Endothelial cell of umbilical vein (primary cell): ENCODE results near the gene KIAA1958.

Experiments
- CTCF ChIP-seq, 2 donors: IDR thresholded peaks; 1 replicate in 1 of 2; 2 replicates in 1 of 2; pipeline ENCODE4 v1.5.1; 2011; ENCODE audit warnings: low read length in 2 of 2, mild to moderate bottlenecking in 2 of 2, moderate library complexity in 2 of 2, control low read depth in 1 of 2, inconsistent platforms in 1 of 2, low read depth in 1 of 2; ENCODE audit not compliant: insufficient read depth in 1 of 2; ENCODE audit errors: extremely low read depth in 1 of 2
- FOS ChIP-seq: IDR thresholded peaks from 2 replicates; pipeline ENCODE4 v1.6.1; 2011; ENCODE audit warnings: mild to moderate bottlenecking, low read length, moderate library complexity, borderline replicate concordance; ENCODE audit not compliant: insufficient read depth
- POLR2A ChIP-seq: IDR thresholded peaks from 2 replicates; pipeline ENCODE4 v1.6.1; 2012; ENCODE audit warnings: low read depth, mild to moderate bottlenecking, control low read depth, low read length
- POLR2AphosphoS5 ChIP-seq: IDR thresholded peaks from 2 replicates; pipeline ENCODE4 v1.6.1; 2012; ENCODE audit warnings: low read depth, mild to moderate bottlenecking, control low read depth, low read length, moderate library complexity; ENCODE audit not compliant: insufficient read depth

DNA sequence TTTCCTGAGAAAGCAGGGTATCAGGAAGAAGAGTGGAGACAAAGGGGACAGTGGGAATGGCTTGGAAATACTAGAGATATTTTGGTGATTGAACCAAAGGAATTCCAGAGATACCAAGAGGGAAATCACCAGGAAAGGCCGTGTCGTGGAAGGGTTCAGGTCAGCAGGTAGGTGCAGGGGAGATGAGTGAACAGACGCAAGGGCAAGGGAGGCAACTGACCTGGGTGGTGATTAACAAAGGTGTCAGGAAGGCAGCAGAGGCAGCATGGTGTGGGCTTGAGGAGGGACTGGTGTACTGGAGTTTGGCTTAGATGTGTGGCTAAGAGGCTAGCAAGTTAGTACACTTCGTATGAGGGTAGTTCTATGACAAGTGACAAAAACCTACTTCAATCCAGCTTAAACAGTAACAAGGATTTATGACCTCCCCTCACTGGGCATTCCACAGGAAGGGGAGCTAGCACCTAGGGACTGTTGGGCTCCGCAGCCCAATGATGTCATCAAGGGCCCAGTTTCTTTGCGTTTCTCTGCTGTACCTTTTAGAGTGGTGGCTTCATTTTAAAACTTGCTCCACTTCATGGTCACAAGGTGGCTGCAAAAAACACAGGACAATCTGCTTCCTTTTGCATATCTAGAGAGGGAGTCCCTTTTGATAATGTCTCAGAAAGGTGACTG lies 194.2 kb downstream of the KIAA1958 start:
- TF ChIP-seq CTCF (IDR thresholded peaks at IDR 0.05; ENCODE audit: extremely low read depth in 1 of 2, insufficient read depth in 1 of 2, low read depth in 1 of 2, low read length in 2 of 2): no peak
- TF ChIP-seq POLR2AphosphoS5: no peak
- TF ChIP-seq FOS: no peak
- TF ChIP-seq POLR2A: no peak
